Esophagus muscularis mucosa (tissue), 3 donors: ENCODE measurements around the gene ABCC6.
"Not testable (repeated sequence)": the region's sequence is repeated elsewhere in the genome, so short reads cannot be mapped to it uniquely, and the experiment has no call there.

ENCODE experiments used
- CTCF ChIP-seq, 3 experiments: fragments of 200-600 bp in 2 of 3; fragments of 450-650 bp in 1 of 3; sonication (generic) in 2 of 3; IDR thresholded peaks; one replicate each; pipeline ENCODE4 v1.5.1; 2017 to 2019; ENCODE audit warnings: antibody characterized with exemption in 3 of 3, mild to moderate bottlenecking in 2 of 3, moderate library complexity in 1 of 3
- POLR2A ChIP-seq: fragments of 450-650 bp; IDR thresholded peaks from one replicate; pipeline ENCODE4 v1.6.1; 2017; ENCODE audit warnings: antibody characterized with exemption, moderate library complexity, mild to moderate bottlenecking, low read depth

GRCh38 chr16:16263947-16264346, 40.7 kb upstream of the ABCC6 start:
- not testable (repeated sequence) for TF ChIP-seq CTCF (IDR thresholded peaks at IDR 0.05); POLR2A
